H1 (cell line): ENCODE measurements around the gene PDGFB. TPM values are rescaled to one million over a fixed set of nuclear protein-coding genes. Genes with fewer than 3 reads are reported as not detected.

Experiments used
- CTCF ChIA-PET: fragments of 300-600 bp; sonication (Branson Sonifier 250); formaldehyde crosslinking; loops from one replicate; lab custom pipeline; 2021; ENCODE audit not compliant: partially characterized antibody; lab: Charles Lee
- POLR2A ChIA-PET: fragments of 300-600 bp; sonication (Branson Sonifier 250); formaldehyde crosslinking; loops from one replicate; lab custom pipeline; 2021; ENCODE audit warnings: inconsistent platforms; ENCODE audit not compliant: partially characterized antibody; lab: Charles Lee
- DNase-seq, 2 experiments: peaks; one replicate each; pipeline versions ENCODE4 v3.0.0 to v3.0.0-alpha.2; 2010 to 2022; ENCODE audit warnings: low spot score in 2 of 2, low read depth in 1 of 2, mixed read lengths in 1 of 2
- FAIRE-seq: peaks from 2 replicates; lab custom pipeline; 2011; peaks lifted over from hg19 to GRCh38; lab: Jason Lieb, UNC
- H2AFZ ChIP-seq: 2 replicates; pipeline ENCODE4 v1.8.1; 2012; ENCODE audit warnings: low read length, inconsistent platforms
- H2AK5ac ChIP-seq: 2 replicates; pipeline ENCODE4 v1.6.1; 2013; ENCODE audit warnings: low read depth, low read length
- H2BK120ac ChIP-seq: replicated peaks from 2 replicates; pipeline ENCODE3; 2013; ENCODE audit warnings: low read depth, low read length, inconsistent platforms
- H2BK12ac ChIP-seq: 2 replicates; pipeline ENCODE4 v1.6.1; 2013; ENCODE audit warnings: low read depth, low read length
- H2BK15ac ChIP-seq: 2 replicates; pipeline ENCODE4 v1.6.1; 2013; ENCODE audit warnings: low read length
- H2BK20ac ChIP-seq: 2 replicates; pipeline ENCODE4 v1.6.1; 2013; ENCODE audit warnings: low read length
- H2BK5ac ChIP-seq: 2 replicates; pipeline ENCODE4 v1.6.1; 2013; ENCODE audit warnings: low read depth, low read length
- H3K14ac ChIP-seq: 2 replicates; pipeline ENCODE4 v1.6.1; 2013; ENCODE audit warnings: inconsistent platforms; ENCODE audit not compliant: insufficient read length
- H3K18ac ChIP-seq: 2 replicates; pipeline ENCODE4 v1.6.1; 2013; ENCODE audit warnings: low read length; ENCODE audit errors: extremely low read depth
- H3K23ac ChIP-seq: 2 replicates; pipeline ENCODE4 v1.6.1; 2013; ENCODE audit warnings: inconsistent platforms; ENCODE audit not compliant: insufficient read length
- H3K23me2 ChIP-seq: 2 replicates; pipeline ENCODE4 v1.6.1; 2013; ENCODE audit warnings: low read depth, low read length
- H3K27ac ChIP-seq: 2 replicates; pipeline ENCODE4 v1.6.1; 2011; ENCODE audit warnings: low read depth, low read length, inconsistent platforms
- H3K27me3 ChIP-seq, 4 experiments: replicated peaks in 1 of 4; 1 replicate in 1 of 4; 2 replicates in 3 of 4; pipeline versions ENCODE4 v1.6.1 to v1.8.1; 2011 to 2013; ENCODE audit warnings: low read length in 3 of 4, mild to moderate bottlenecking in 3 of 4, inconsistent platforms in 2 of 4, mixed read lengths in 2 of 4, moderate library complexity in 1 of 4; ENCODE audit not compliant: control insufficient read depth in 3 of 4, insufficient read depth in 3 of 4; ENCODE audit errors: extremely low read depth in 1 of 4
- H3K36me3 ChIP-seq, 4 experiments: 2 replicates each; pipeline versions ENCODE4 v1.6.1 to v1.8.1; 2011 to 2013; ENCODE audit warnings: mild to moderate bottlenecking in 4 of 4, low read length in 3 of 4, moderate library complexity in 2 of 4, control low read depth in 1 of 4, inconsistent platforms in 1 of 4; ENCODE audit not compliant: insufficient read depth in 4 of 4, control insufficient read depth in 2 of 4
- H3K4ac ChIP-seq: replicated peaks from 2 replicates; pipeline ENCODE3; 2013; ENCODE audit warnings: low read length, low read depth, mixed read lengths, inconsistent platforms; ENCODE audit not compliant: insufficient read length
- H3K4me1 ChIP-seq, 4 experiments: replicated peaks in 1 of 4; 1 replicate in 1 of 4; 2 replicates in 3 of 4; pipeline versions ENCODE4 v1.6.1 to v1.8.1; 2011 to 2013; ENCODE audit warnings: low read length in 3 of 4, inconsistent platforms in 2 of 4, mixed read lengths in 1 of 4; ENCODE audit not compliant: insufficient read depth in 4 of 4, control insufficient read depth in 3 of 4
- H3K4me2 ChIP-seq, 2 experiments: 2 replicates each; pipeline versions ENCODE4 v1.6.1 to v1.8.1; 2011 to 2013; ENCODE audit warnings: low read depth in 2 of 2, low read length in 2 of 2, control low read depth in 1 of 2, inconsistent platforms in 1 of 2, mild to moderate bottlenecking in 1 of 2; ENCODE audit not compliant: insufficient read depth in 1 of 2
- H3K4me3 ChIP-seq, 4 experiments: fragments of 200-600, 300-600 bp in 1 of 4; sonication (generic), shearing (Covaris generic), sonication (Bioruptor Twin) in 1 of 4; 2 replicates each; pipeline versions ENCODE4 v1.5.1 to v1.8.1; 2011 to 2016; ENCODE audit warnings: low read length in 4 of 4, low read depth in 3 of 4, control low read depth in 2 of 4, inconsistent platforms in 2 of 4, mild to moderate bottlenecking in 2 of 4, mixed read lengths in 1 of 4, moderate library complexity in 1 of 4; ENCODE audit not compliant: insufficient read depth in 2 of 4; ENCODE audit errors: extremely low read depth in 1 of 4
- H3K56ac ChIP-seq: replicated peaks from 2 replicates; pipeline ENCODE3; 2013; ENCODE audit warnings: low read depth, mild to moderate bottlenecking, mixed read lengths, low read length, inconsistent platforms; ENCODE audit not compliant: insufficient read length
- H3K79me1 ChIP-seq: 2 replicates; pipeline ENCODE4 v1.6.1; 2013; ENCODE audit warnings: low read depth, low read length, control low read depth
- H3K79me2 ChIP-seq, 2 experiments: 2 replicates each; pipeline versions ENCODE4 v1.6.1 to v1.8.1; 2012 to 2013; ENCODE audit warnings: low read length in 2 of 2, mild to moderate bottlenecking in 2 of 2, inconsistent platforms in 1 of 2; ENCODE audit not compliant: insufficient read depth in 2 of 2, control insufficient read depth in 1 of 2
- H3K9ac ChIP-seq, 4 experiments: replicated peaks in 1 of 4; 1 replicate in 1 of 4; 2 replicates in 3 of 4; pipeline versions ENCODE4 v1.6.1 to v1.8.1; 2011 to 2013; ENCODE audit warnings: low read depth in 3 of 4, low read length in 3 of 4, control low read depth in 2 of 4, mild to moderate bottlenecking in 2 of 4, moderate library complexity in 2 of 4, inconsistent platforms in 1 of 4; ENCODE audit errors: extremely low read depth in 1 of 4
- H3K9me3 ChIP-seq, 2 experiments: 2 replicates each; pipeline versions ENCODE4 v1.6.1 to v1.8.1; 2012 to 2013; ENCODE audit warnings: mild to moderate bottlenecking in 2 of 2, moderate library complexity in 2 of 2, control low read depth in 1 of 2, inconsistent platforms in 1 of 2, low read depth in 1 of 2, low read length in 1 of 2, mixed read lengths in 1 of 2; ENCODE audit not compliant: insufficient read depth in 2 of 2
- H4K20me1 ChIP-seq, 2 experiments: replicated peaks in 1 of 2; 2 replicates each; pipeline versions ENCODE3 to v1.8.1; 2011 to 2013; ENCODE audit warnings: inconsistent platforms in 2 of 2, low read length in 2 of 2, mild to moderate bottlenecking in 1 of 2; ENCODE audit not compliant: insufficient read depth in 2 of 2, control insufficient read depth in 1 of 2
- H4K5ac ChIP-seq: 2 replicates; pipeline ENCODE4 v1.6.1; 2013; ENCODE audit warnings: low read length, low read depth, mixed read lengths, inconsistent platforms; ENCODE audit not compliant: insufficient read length
- H4K8ac ChIP-seq: 2 replicates; pipeline ENCODE4 v1.8.0; 2013; ENCODE audit warnings: mild to moderate bottlenecking, moderate library complexity, low read length, inconsistent platforms; ENCODE audit not compliant: insufficient read depth; ENCODE audit errors: extremely low read depth
- H4K91ac ChIP-seq: replicated peaks from 2 replicates; pipeline ENCODE3; 2013; ENCODE audit warnings: low read length, mixed read lengths, inconsistent platforms; ENCODE audit not compliant: insufficient read length
- ASH2L ChIP-seq: fragments of 200-600, 300-600 bp; sonication (generic); IDR thresholded peaks from one replicate; pipeline ENCODE4 v1.7.1; 2017; ENCODE audit warnings: low read length
- BRCA1 ChIP-seq: IDR thresholded peaks from 2 replicates; pipeline ENCODE4 v1.6.1; 2012; ENCODE audit warnings: low read depth, low read length, improper control_type of control experiment
- CBX8 ChIP-seq: fragments of 300-800, 300-1000 bp; sonication (generic); IDR thresholded peaks from 2 replicates; pipeline ENCODE4 v1.7.1; 2016; ENCODE audit warnings: low read depth, low read length, borderline replicate concordance
- CHD1 ChIP-seq: IDR thresholded peaks from 2 replicates; pipeline ENCODE4 v1.6.1; 2012; ENCODE audit warnings: low read depth, low read length, improper control_type of control experiment
- CREB1 ChIP-seq: IDR thresholded peaks from 2 replicates; pipeline ENCODE4 v1.6.1; 2012; ENCODE audit warnings: inconsistent platforms
- CTBP2 ChIP-seq: IDR thresholded peaks from 2 replicates; pipeline ENCODE4 v1.7.0; 2011; ENCODE audit warnings: borderline replicate concordance, mild to moderate bottlenecking, moderate library complexity, mixed read lengths, low read length; ENCODE audit not compliant: insufficient read depth, insufficient read length
- KDM5A ChIP-seq: fragments of 200-600 bp; IDR thresholded peaks from 2 replicates; pipeline ENCODE4 v1.7.1; 2012; ENCODE audit warnings: mild to moderate bottlenecking, low read length, inconsistent platforms, mixed read lengths
- POLR2AphosphoS5 ChIP-seq: IDR thresholded peaks from 2 replicates; pipeline ENCODE4 v1.6.1; 2011; ENCODE audit warnings: low read depth, low read length
- RAD21 ChIP-seq, 2 experiments: IDR thresholded peaks in 1 of 2; conservative IDR thresholded peaks in 1 of 2; 2 replicates each; pipeline ENCODE4 v1.6.1; 2011; ENCODE audit warnings: low read depth in 2 of 2, low read length in 2 of 2, improper control_type of control experiment in 1 of 2, inconsistent platforms in 1 of 2, mild to moderate bottlenecking in 1 of 2, moderate library complexity in 1 of 2
- SP2 ChIP-seq: IDR thresholded peaks from 2 replicates; pipeline ENCODE4 v1.6.1; 2012; ENCODE audit warnings: mild to moderate bottlenecking, low read length, inconsistent platforms
- TCF12 ChIP-seq: IDR thresholded peaks from 2 replicates; pipeline ENCODE4 v1.6.1; 2011; ENCODE audit warnings: low read depth, mild to moderate bottlenecking, low read length
- WGBS, 2 experiments: shearing (Covaris generic) in 1 of 2; methylation state at CpG; one replicate each; pipeline versions ENCODE4 v1.1.6 to v1.1.7; 2013 to 2015; ENCODE audit warnings: low lambda C conversion rate in 2 of 2, mixed read lengths in 2 of 2, inconsistent platforms in 1 of 2, low coverage in 1 of 2, missing lambda C conversion rate in 1 of 2; ENCODE audit not compliant: insufficient replicate concordance in 2 of 2, insufficient coverage in 1 of 2, insufficient read length in 1 of 2; ENCODE audit errors: extremely low coverage in 1 of 2, missing lambda C conversion rate in 1 of 2; 5-methylcytosine and 5-hydroxymethylcytosine counted together
- polyA plus RNA-seq, 7 experiments: library from polyadenylated mRNA; depleted of rRNA in 3 of 7; stranded (reverse) in 5 of 7; unstranded in 2 of 7; fragments of >200 nt in 5 of 7; fragments of 200-250 nt in 2 of 7; gene quantifications; 1 replicate in 5 of 7; 2 replicates in 1 of 7; 4 replicates in 1 of 7; pipeline versions ENCODE4 v1.2.1 to v1.2.3, GENCODE V29; 2011 to 2013; ENCODE audit warnings: missing spikeins in 2 of 7, mixed read lengths in 2 of 7
- total RNA-seq: library from RNA; stranded (reverse); fragmentation: NEBNext Ultra II Directional; extraction: Animal tissue kit (Norgen Biotek cat#: 25700); gene quantifications from 2 replicates; pipeline ENCODE4 v1.2.1, GENCODE V29; 2021
- TF ChIP-seq, protein P1 (sequence below), 3 experiments: IDR thresholded peaks; 1 replicate in 2 of 3; 2 replicates in 1 of 3; pipeline versions ENCODE4 v1.5.1 to v1.6.1; 2011; ENCODE audit warnings: low read length in 3 of 3, mild to moderate bottlenecking in 3 of 3, inconsistent platforms in 2 of 3, low read depth in 1 of 3, moderate library complexity in 1 of 3; ENCODE audit not compliant: insufficient read depth in 1 of 3; ENCODE audit errors: control extremely low read depth in 1 of 3

The PDGFB gene
- total and polyA plus RNA-seq, 2 of the 8 experiments (the other 6 are each of a cell fraction or from before 2014, with no cell fraction given): 3.9 to 8.5 TPM

DNA sequence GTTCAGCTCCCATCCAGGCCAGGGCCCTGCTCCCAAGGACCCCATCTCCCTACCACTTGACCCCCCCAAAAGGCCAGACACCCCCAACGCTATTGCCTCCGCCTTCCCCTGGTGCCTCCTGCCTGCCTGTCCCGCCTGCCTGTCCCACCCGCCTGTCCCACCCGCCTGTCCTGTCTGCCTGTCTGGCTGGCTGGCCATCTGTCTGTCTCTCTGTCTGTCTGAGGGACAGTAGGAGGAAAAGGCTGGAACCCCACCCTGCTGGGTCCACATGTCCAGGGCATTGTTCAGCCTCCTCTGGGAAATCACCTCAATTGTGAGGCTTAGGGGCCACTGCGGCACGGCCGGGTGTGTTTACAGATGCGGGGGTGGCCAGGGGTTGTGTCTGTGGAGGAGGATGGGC, 67.0 kb downstream of the PDGFB start:
- H3K36me3 ChIP-seq: no peaks in the 10 kb centered on the region
- H4K8ac ChIP-seq: no peak overlapping the region
- no peak overlapping the region for H2AFZ ChIP-seq
- H3K79me1 ChIP-seq: no peaks in the 10 kb centered on the region
- no peaks in the 10 kb centered on the region for H3K9me3 ChIP-seq
- H3K18ac ChIP-seq: peak overlapping the region; percentile 76
- WGBS, 2 experiments: 85% methylated on average over 9 of the region's 9 CpGs; no CpG with 5 or more reads in 1 of the 2 experiments
- H2BK12ac ChIP-seq: peak overlapping the region; percentile 100
- H3K23ac ChIP-seq: no peak overlapping the region
- peak overlapping the region; percentile 99 for H2AK5ac ChIP-seq
- no peak overlapping the region for H3K4me3 ChIP-seq
- POLR2A ChIA-PET: interaction anchor here (1.2 to 11.8 kb wide), 4 partner anchors 24 to 138 kb away, joined by 3 to 313 read pairs (median 44); partner anchors contain the start of gene RPL3
- H2BK15ac ChIP-seq: peak overlapping the region; percentile 94; the same call in 1 of the 2 replicates
- peaks cover 19 to 55% (median 48%) of the 10 kb centered on the region in 4 experiments for H3K4me1 ChIP-seq
- no peaks in the 10 kb centered on the region for H4K20me1 ChIP-seq
- no peak overlapping the region for H2BK120ac ChIP-seq
- peak overlapping the region; percentile 100 for H2BK5ac ChIP-seq
- H4K5ac ChIP-seq: no peak overlapping the region
- H3K9ac ChIP-seq: no peak overlapping the region
- FAIRE-seq (no peak), DNase-seq (no peak)
- H2BK20ac ChIP-seq: peak overlapping the region; percentile 100
- H3K56ac ChIP-seq: no peak overlapping the region
- no peak overlapping the region for H3K14ac ChIP-seq
- peak overlapping the region; percentile 86 for H4K91ac ChIP-seq
- no peaks in the 10 kb centered on the region for H3K79me2 ChIP-seq
- CTCF ChIA-PET: interaction anchor here (1.0 to 6.0 kb wide), 3 partner anchors 10 to 133 kb away, joined by 4 to 48 read pairs (median 7); no protein-coding TSS in a partner anchor
- no peaks in the 10 kb centered on the region; the same call in 1 of the 2 replicates for H3K23me2 ChIP-seq
- no peak overlapping the region for H3K4me2 ChIP-seq
- no peak overlapping the region for H3K4ac ChIP-seq
- H3K27ac ChIP-seq: peak overlapping the region; percentile 92; the same call in 1 of the 2 replicates
- no peaks in the 10 kb centered on the region for H3K27me3 ChIP-seq
- TF ChIP-seq CBX8: no peak
- TF ChIP-seq CTBP2: no peak
- no peak for TF ChIP-seq CHD1
- TF ChIP-seq, protein P1, sequence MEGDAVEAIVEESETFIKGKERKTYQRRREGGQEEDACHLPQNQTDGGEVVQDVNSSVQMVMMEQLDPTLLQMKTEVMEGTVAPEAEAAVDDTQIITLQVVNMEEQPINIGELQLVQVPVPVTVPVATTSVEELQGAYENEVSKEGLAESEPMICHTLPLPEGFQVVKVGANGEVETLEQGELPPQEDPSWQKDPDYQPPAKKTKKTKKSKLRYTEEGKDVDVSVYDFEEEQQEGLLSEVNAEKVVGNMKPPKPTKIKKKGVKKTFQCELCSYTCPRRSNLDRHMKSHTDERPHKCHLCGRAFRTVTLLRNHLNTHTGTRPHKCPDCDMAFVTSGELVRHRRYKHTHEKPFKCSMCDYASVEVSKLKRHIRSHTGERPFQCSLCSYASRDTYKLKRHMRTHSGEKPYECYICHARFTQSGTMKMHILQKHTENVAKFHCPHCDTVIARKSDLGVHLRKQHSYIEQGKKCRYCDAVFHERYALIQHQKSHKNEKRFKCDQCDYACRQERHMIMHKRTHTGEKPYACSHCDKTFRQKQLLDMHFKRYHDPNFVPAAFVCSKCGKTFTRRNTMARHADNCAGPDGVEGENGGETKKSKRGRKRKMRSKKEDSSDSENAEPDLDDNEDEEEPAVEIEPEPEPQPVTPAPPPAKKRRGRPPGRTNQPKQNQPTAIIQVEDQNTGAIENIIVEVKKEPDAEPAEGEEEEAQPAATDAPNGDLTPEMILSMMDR (IDR thresholded peaks at IDR 0.05; ENCODE audit: control extremely low read depth in 1 of 3, insufficient read depth in 1 of 3, low read depth in 1 of 3, low read length in 3 of 3): no peak
- no peak for TF ChIP-seq TCF12
- TF ChIP-seq CREB1: no peak
- TF ChIP-seq ASH2L: no peak
- no peak for TF ChIP-seq RAD21 (IDR thresholded peaks at IDR 0.05 in 1 of 2, conservative IDR thresholded peaks at IDR 0.05 in 1 of 2; ENCODE audit: low read depth in 2 of 2, low read length in 2 of 2)
- TF ChIP-seq POLR2AphosphoS5: no peak
- TF ChIP-seq KDM5A: no peak
- no peak for TF ChIP-seq BRCA1
- no peak for TF ChIP-seq SP2
